Vagina (tissue), 2 donors: ENCODE results near the gene LHX2. TPM values are rescaled to one million over a fixed set of nuclear protein-coding genes. Genes with fewer than 3 reads are reported as not detected.
"Not testable (repeated sequence)": the region's sequence is repeated elsewhere in the genome, so short reads cannot be mapped to it uniquely, and the experiment has no call there.

Source experiments
- DNase-seq, 2 donors: peaks; one replicate each; pipeline ENCODE4 v3.0.0-alpha.2; 2017; ENCODE audit errors: extremely low spot score in 2 of 2
- H3K27ac ChIP-seq: fragments of 200-600 bp; sonication (generic); one replicate; pipeline ENCODE4 v1.5.1; 2019
- H3K27me3 ChIP-seq: fragments of 200-600 bp; sonication (generic); one replicate; pipeline ENCODE4 v1.5.1; 2019
- H3K36me3 ChIP-seq, 2 donors: fragments of 200-600 bp; sonication (generic); one replicate each; pipeline ENCODE4 v1.5.1; 2017 to 2019
- H3K4me1 ChIP-seq: fragments of 200-600 bp; sonication (generic); one replicate; pipeline ENCODE4 v1.5.1; 2019
- H3K4me3 ChIP-seq, 2 donors: fragments of 200-600 bp; sonication (generic); 1 replicate in 1 of 2; 2 replicates in 1 of 2; pipeline ENCODE4 v1.5.1; 2016 to 2019
- H3K9me3 ChIP-seq: fragments of 200-600 bp; sonication (generic); one replicate; pipeline ENCODE4 v1.5.1; 2019
- POLR2A ChIP-seq, 2 donors: fragments of 450-650 bp; IDR thresholded peaks; one replicate each; pipeline ENCODE4 v1.6.1; 2017; ENCODE audit warnings: antibody characterized with exemption in 2 of 2, mild to moderate bottlenecking in 2 of 2, moderate library complexity in 2 of 2
- POLR2AphosphoS5 ChIP-seq, 2 donors: sonication (generic); formaldehyde crosslinking; IDR thresholded peaks; one replicate each; pipeline ENCODE4 v1.9.0; 2017; ENCODE audit warnings: antibody characterized with exemption in 2 of 2, mild to moderate bottlenecking in 2 of 2, low read depth in 1 of 2; ENCODE audit not compliant: insufficient read depth in 1 of 2
- intact Hi-C: fragments of 100-400 bp; cut with DNase I; formaldehyde crosslinking; loops from one replicate; pipeline ENCODE4 v1.15.1; 2023
- total RNA-seq: library from RNA; depleted of rRNA; stranded (reverse); fragments of >200 nt; gene quantifications from one replicate; pipeline ENCODE4 v1.2.3, GENCODE V29; 2016
- TF ChIP-seq, protein P1 (sequence below), 3 experiments: fragments of 450-650 bp in 2 of 3; fragments of 200-600 bp in 1 of 3; sonication (generic) in 1 of 3; IDR thresholded peaks; one replicate each; pipeline ENCODE4 v1.5.1; 2017 to 2019; ENCODE audit warnings: antibody characterized with exemption in 3 of 3, mild to moderate bottlenecking in 2 of 3, moderate library complexity in 2 of 3

The LHX2 gene
- total RNA-seq, 1 donor from 2014 or later = not detected

DNA sequence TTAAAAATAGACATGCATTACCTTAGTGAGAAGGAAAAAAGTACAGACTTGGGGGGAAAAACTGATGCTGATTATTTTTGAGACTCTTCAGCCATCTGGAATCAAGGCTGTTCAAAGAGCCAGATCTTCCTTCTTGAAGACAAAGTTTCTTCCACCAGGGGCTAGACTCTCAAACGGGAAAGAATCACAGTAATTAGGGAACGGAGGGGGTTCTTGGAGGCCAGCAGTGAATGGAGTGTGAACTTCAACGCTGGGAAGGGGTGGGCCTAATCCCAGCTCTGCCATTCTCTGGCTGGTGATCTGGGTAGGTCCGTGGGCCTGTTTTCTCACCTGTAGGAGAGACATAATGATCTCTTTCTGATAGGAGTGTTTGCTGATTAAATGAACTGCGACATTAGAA, 21.1 kb upstream of the LHX2 start:
- no peak overlapping the region for H3K27ac ChIP-seq
- no peak for DNase-seq
- intact Hi-C loops = no loop called here
- H3K27me3 ChIP-seq = peaks cover 3% of the 10 kb centered on the region
- TF ChIP-seq POLR2AphosphoS5 (IDR thresholded peaks at IDR 0.05; ENCODE audit: insufficient read depth in 1 of 2, low read depth in 1 of 2) = no peak
- TF ChIP-seq POLR2A (IDR thresholded peaks at IDR 0.05) = no peak
- TF ChIP-seq, protein P1, sequence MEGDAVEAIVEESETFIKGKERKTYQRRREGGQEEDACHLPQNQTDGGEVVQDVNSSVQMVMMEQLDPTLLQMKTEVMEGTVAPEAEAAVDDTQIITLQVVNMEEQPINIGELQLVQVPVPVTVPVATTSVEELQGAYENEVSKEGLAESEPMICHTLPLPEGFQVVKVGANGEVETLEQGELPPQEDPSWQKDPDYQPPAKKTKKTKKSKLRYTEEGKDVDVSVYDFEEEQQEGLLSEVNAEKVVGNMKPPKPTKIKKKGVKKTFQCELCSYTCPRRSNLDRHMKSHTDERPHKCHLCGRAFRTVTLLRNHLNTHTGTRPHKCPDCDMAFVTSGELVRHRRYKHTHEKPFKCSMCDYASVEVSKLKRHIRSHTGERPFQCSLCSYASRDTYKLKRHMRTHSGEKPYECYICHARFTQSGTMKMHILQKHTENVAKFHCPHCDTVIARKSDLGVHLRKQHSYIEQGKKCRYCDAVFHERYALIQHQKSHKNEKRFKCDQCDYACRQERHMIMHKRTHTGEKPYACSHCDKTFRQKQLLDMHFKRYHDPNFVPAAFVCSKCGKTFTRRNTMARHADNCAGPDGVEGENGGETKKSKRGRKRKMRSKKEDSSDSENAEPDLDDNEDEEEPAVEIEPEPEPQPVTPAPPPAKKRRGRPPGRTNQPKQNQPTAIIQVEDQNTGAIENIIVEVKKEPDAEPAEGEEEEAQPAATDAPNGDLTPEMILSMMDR (IDR thresholded peaks at IDR 0.05) = no peak
- H3K9me3 ChIP-seq = no peaks in the 10 kb centered on the region
- no peaks in the 10 kb centered on the region for H3K36me3 ChIP-seq
- H3K4me1 ChIP-seq = no peaks in the 10 kb centered on the region
- no peak overlapping the region for H3K4me3 ChIP-seq

DNA sequence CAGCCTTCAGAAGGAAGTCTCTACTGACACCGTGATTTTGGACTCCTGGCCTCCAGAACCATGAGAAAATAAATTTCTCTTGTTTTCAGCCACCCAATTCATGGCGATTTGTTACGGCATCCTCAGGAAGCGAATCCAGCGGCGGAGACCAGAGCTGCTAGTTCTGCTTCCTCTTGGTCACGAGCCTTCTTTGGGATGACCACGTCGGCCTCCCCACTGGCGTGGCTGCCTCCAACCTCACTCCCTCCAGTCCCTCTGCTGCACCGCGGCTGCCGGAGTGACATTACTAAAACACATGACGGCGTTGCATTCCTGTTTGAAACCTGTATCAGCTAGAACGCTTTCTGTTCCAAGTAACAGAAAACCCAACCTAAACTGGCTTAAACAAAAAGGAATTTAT, 18.9 kb upstream of the LHX2 start:
- H3K4me1 ChIP-seq = peaks cover 14% of the 10 kb centered on the region
- intact Hi-C loops, H3K27me3 ChIP-seq, DNase-seq, H3K9me3 ChIP-seq, H3K4me3 ChIP-seq, H3K27ac ChIP-seq, H3K36me3 ChIP-seq: not testable (repeated sequence)

DNA sequence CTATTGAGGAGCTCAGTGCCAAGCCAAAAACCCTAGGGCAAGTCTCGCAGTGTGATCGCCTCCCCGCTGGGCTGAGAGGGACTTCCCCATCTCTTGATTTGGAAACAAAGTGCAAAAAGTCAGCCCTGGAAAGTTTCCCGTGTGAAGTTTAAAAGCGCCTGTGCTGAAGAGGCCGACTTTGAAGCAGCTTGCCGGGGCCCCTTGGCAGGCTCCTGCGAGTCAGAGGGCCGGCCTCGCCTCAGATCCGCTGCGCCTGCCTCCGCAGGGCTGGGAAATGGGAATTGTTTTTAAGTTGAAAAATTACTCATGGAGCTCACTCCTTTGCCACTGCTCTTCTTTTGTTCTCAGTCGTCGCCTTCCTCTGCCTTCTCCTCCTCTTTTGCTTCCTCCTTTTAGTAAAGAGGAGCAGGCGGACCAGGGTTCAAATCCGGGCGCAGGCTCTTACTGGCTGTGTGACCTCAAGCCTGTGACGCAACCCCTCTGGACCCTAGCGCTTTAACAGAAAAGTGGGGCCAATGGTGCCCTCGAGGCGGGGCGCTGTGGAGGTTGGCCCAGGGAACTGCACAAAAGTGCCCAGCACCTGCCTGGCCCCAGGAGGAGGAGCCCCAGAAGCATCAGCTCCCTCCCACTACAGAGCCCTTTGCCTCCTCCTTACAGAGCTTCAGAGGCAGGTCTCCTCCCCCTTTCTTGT, 14.7 kb upstream of the LHX2 start:
- no peak for DNase-seq
- no peak overlapping the region for H3K27ac ChIP-seq
- TF ChIP-seq POLR2A (IDR thresholded peaks at IDR 0.05) (no peak), POLR2AphosphoS5 (IDR thresholded peaks at IDR 0.05; ENCODE audit: insufficient read depth in 1 of 2, low read depth in 1 of 2) (no peak)
- TF ChIP-seq, protein P1 (IDR thresholded peaks at IDR 0.05) = no peak
- peaks cover 19% of the 10 kb centered on the region for H3K27me3 ChIP-seq
- H3K9me3 ChIP-seq = no peaks in the 10 kb centered on the region
- H3K4me1 ChIP-seq = peaks cover 30% of the 10 kb centered on the region
- H3K36me3 ChIP-seq = no peaks in the 10 kb centered on the region
- intact Hi-C loops = no loop called here
- H3K4me3 ChIP-seq = no peak overlapping the region

DNA sequence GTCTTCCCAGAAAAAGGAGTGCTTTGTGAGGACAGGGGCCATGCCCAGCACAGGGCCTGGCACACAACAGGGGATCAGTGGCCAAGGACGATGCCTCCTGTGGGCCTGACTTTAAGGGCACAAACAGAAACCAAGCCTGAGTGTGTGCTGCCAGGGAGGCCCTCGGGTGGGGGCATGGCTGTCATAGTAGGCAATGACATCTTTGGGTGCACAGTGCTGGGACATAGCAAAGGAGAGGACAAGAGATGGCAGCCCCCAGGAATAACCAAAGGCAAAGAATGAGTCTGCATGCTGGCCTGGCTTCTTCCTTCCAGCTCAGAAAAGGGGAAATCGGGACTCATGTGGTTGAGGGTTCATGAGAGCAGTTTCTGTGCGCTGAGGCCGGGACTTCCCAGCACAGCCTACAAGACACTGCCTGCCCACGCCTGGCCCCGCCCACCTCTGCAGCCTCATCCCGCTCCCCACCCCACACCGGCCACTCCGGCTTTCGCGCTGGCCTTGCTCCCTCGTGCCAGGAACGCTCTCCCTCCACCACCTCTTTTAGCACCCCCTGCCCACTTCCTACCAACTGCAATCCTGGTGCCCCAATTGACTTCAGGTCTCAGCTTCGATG, 13.8 kb upstream of the LHX2 start:
- Histone ChIP-seq H3K4me1 (peaks cover 30% of the 10 kb centered on the region), H3K36me3 (no peaks in the 10 kb centered on the region), H3K9me3 (no peaks in the 10 kb centered on the region), H3K27me3 (peaks cover 19% of the 10 kb centered on the region), H3K4me3 (no peak overlapping the region), H3K27ac (no peak overlapping the region)
- intact Hi-C loops = no loop called here
- DNase-seq = no peak
- no peak for TF ChIP-seq POLR2AphosphoS5 (IDR thresholded peaks at IDR 0.05; ENCODE audit: insufficient read depth in 1 of 2, low read depth in 1 of 2)
- TF ChIP-seq, protein P1 (IDR thresholded peaks at IDR 0.05) = no peak
- no peak for TF ChIP-seq POLR2A (IDR thresholded peaks at IDR 0.05)

DNA sequence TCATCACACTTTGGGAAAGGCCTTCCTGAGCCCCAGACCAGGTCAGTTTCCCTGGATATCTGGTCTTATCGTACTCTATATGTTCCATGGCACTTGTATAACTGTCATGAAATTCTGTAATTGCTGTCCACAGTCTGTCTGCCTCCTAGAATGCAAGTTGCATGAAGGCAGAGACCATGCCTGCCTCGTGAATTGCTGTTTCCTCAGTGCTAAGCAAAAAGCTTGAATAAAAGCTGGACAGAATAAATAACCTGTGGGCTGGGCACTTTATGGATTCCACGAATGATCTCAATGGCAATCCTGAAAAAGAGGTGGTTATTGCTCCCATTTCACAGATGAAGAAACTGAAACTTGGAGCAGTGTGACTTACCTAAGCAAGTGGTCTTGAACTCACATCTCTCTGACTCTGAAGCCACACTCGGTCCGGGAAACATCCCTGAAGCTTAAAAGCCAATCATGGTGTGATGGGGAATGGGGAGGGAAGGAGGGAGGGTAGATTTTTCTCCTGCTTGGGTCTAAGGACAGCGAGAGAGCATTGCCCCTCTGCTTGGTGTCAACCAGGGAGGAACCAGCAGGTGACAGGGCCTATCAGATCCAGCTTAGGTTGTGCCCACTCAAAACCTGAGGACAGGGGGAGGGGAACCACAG, 13.2 kb upstream of the LHX2 start:
- intact Hi-C loops = no loop called here
- TF ChIP-seq POLR2AphosphoS5 (IDR thresholded peaks at IDR 0.05; ENCODE audit: insufficient read depth in 1 of 2, low read depth in 1 of 2) (no peak), POLR2A (IDR thresholded peaks at IDR 0.05) (no peak)
- TF ChIP-seq, protein P1 (IDR thresholded peaks at IDR 0.05) = no peak
- peaks cover 19% of the 10 kb centered on the region for H3K27me3 ChIP-seq

More for the DNA sequence above, 13.2 kb upstream of the LHX2 start:
- H3K27ac ChIP-seq = no peak overlapping the region
- no peak for DNase-seq
- peaks cover 30% of the 10 kb centered on the region for H3K4me1 ChIP-seq
- H3K36me3 ChIP-seq = no peaks in the 10 kb centered on the region
- peak overlapping the region in 1 of 2 donors; percentile 32 for H3K4me3 ChIP-seq
- H3K9me3 ChIP-seq = no peaks in the 10 kb centered on the region
